Mammary epithelial cell (primary cell): ENCODE measurements around the gene DDX47.

Experiments
- EZH2 ChIP-seq: IDR thresholded peaks from 2 replicates; pipeline ENCODE4 v1.6.1; 2012; ENCODE audit warnings: low read length, inconsistent platforms, borderline replicate concordance
- TF ChIP-seq, protein P1 (sequence below), 2 donors: IDR thresholded peaks in 1 of 2; conservative IDR thresholded peaks in 1 of 2; 2 replicates each; pipeline ENCODE4 v1.5.1; 2011 to 2012; ENCODE audit warnings: inconsistent platforms in 2 of 2, low read length in 2 of 2, mild to moderate bottlenecking in 2 of 2, control low read depth in 1 of 2, low read depth in 1 of 2; ENCODE audit not compliant: insufficient read depth in 1 of 2; ENCODE audit errors: extremely low read depth in 1 of 2

DNA sequence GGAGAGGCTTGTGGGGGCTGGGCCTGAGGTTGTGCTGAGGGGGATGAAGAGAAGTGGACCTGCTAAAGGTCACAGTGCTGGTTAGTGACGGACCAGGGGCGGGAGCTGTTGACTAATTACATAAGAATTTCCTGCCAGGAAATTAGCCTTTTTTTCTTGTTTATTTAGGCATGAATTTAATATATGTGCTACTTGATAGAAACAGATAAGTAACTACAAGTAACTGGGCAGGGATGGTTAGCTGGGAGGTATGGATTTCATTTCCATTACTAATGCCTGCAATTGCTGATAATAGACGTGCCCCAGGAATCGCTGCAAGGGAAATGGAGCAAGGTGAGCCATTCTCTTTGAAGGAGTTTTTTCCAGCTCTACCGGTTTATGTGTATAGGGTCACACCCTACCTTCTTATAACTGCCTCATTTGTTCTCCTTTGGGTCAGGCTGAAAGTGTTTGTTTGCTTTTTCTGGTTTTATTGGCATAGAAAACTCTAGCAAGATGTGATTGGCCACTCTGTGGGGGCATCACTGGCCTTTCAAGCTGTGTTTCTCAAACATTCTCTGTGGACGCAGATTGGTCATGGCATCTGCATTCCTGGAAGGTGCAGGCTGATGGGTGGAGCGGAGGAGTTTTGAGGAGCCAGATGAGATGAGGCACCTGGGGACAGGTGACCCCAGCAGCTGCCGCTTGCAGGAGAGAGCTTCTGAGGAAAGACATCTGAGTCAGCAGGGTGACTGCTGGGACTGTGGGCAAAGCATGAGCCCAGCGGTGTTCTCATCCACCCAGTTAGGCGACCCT is 59.2 kb downstream of the DDX47 start:
- TF ChIP-seq, protein P1, sequence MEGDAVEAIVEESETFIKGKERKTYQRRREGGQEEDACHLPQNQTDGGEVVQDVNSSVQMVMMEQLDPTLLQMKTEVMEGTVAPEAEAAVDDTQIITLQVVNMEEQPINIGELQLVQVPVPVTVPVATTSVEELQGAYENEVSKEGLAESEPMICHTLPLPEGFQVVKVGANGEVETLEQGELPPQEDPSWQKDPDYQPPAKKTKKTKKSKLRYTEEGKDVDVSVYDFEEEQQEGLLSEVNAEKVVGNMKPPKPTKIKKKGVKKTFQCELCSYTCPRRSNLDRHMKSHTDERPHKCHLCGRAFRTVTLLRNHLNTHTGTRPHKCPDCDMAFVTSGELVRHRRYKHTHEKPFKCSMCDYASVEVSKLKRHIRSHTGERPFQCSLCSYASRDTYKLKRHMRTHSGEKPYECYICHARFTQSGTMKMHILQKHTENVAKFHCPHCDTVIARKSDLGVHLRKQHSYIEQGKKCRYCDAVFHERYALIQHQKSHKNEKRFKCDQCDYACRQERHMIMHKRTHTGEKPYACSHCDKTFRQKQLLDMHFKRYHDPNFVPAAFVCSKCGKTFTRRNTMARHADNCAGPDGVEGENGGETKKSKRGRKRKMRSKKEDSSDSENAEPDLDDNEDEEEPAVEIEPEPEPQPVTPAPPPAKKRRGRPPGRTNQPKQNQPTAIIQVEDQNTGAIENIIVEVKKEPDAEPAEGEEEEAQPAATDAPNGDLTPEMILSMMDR (conservative IDR thresholded peaks at IDR 0.05 in 1 of 2, IDR thresholded peaks at IDR 0.05 in 1 of 2; ENCODE audit: extremely low read depth in 1 of 2, insufficient read depth in 1 of 2, low read depth in 1 of 2, low read length in 2 of 2), result no peak
- no peak for TF ChIP-seq EZH2
